HepG2 (cell line): ENCODE data around the gene ADI1. TPM values are rescaled to one million over a fixed set of nuclear protein-coding genes. Genes with fewer than 3 reads are reported as not detected.

Experiments used
- CCDC6 ChIP-seq: sonication (generic); formaldehyde crosslinking; IDR thresholded peaks from 2 replicates; pipeline ENCODE4 v1.8.1; 2022; ENCODE audit warnings: mild to moderate bottlenecking, missing genetic modification reagents, moderate library complexity
- EEA1 ChIP-seq: sonication (generic); formaldehyde crosslinking; IDR thresholded peaks from 2 replicates; pipeline ENCODE4 v1.5.1; 2020; ENCODE audit warnings: mild to moderate bottlenecking, missing genetic modification reagents, borderline replicate concordance
- ELF3 ChIP-seq: IDR thresholded peaks from 2 replicates; pipeline ENCODE4 v1.6.1; 2016; ENCODE audit warnings: missing genetic modification reagents, missing compliant biosample characterization
- FIP1L1 ChIP-seq: fragments of 200-400 bp; formaldehyde crosslinking; IDR thresholded peaks from 2 replicates; pipeline ENCODE4 v1.6.1; 2018; ENCODE audit warnings: low read depth, mild to moderate bottlenecking, low read length, moderate library complexity, borderline replicate concordance; ENCODE audit not compliant: insufficient read depth
- PLRG1 ChIP-seq: fragments of 450-650 bp; conservative IDR thresholded peaks from 2 replicates; pipeline ENCODE4 v1.6.1; 2016
- SIN3B ChIP-seq: fragments of 150-350 bp; IDR thresholded peaks from 2 replicates; pipeline ENCODE4 v1.6.1; 2014; ENCODE audit warnings: low read length
- ZNF251 ChIP-seq: sonication (generic); formaldehyde crosslinking; IDR thresholded peaks from 2 replicates; pipeline ENCODE4 v1.9.0; 2021; ENCODE audit warnings: mild to moderate bottlenecking, missing genetic modification reagents
- ZNF558 ChIP-seq: sonication (generic); formaldehyde crosslinking; IDR thresholded peaks from 2 replicates; pipeline ENCODE4 v1.9.0; 2022; ENCODE audit warnings: mild to moderate bottlenecking, missing genetic modification reagents, borderline replicate concordance
- ZNF713 ChIP-seq: sonication (generic); formaldehyde crosslinking; IDR thresholded peaks from 2 replicates; pipeline ENCODE4 v1.4.0; 2020; ENCODE audit warnings: mild to moderate bottlenecking, missing genetic modification reagents
- ZNF879 ChIP-seq: sonication (generic); formaldehyde crosslinking; IDR thresholded peaks from 2 replicates; pipeline ENCODE4 v1.8.1; 2023; ENCODE audit warnings: missing genetic modification reagents
- polyA plus RNA-seq, 8 experiments: library from polyadenylated mRNA; depleted of rRNA in 3 of 8; stranded (reverse) in 7 of 8; unstranded in 1 of 8; fragments of >200 nt; fragmentation: Illumina TruSeq in 4 of 8; extraction: Trizol in 4 of 8; gene quantifications; 2 replicates each; pipeline versions ENCODE4 v1.2.1 to v1.2.3, GENCODE V29; 2011 to 2016; ENCODE audit warnings: low read depth in 4 of 8, missing spikeins in 1 of 8, mixed read lengths in 1 of 8; ENCODE audit not compliant: insufficient read depth in 1 of 8
- total RNA-seq, 5 experiments: library from RNA; depleted of rRNA; stranded (reverse); fragments of >200 nt; fragmentation: Illumina TruSeq; extraction: Trizol; gene quantifications; 2 replicates each; pipeline ENCODE4 v1.2.3, GENCODE V29; 2016; ENCODE audit warnings: low read depth in 1 of 5
- TF ChIP-seq, protein P1 (sequence below): sonication (generic); formaldehyde crosslinking; IDR thresholded peaks from 2 replicates; pipeline ENCODE4 v1.4.0; 2020; ENCODE audit warnings: mild to moderate bottlenecking, low read depth, missing genetic modification reagents
- TF ChIP-seq, protein P2 (sequence below): sonication (generic); formaldehyde crosslinking; IDR thresholded peaks from 2 replicates; pipeline ENCODE4 v1.8.1; 2023; ENCODE audit warnings: missing genetic modification reagents, mild to moderate bottlenecking, borderline replicate concordance
- TF ChIP-seq, protein P3 (sequence below): sonication (generic); formaldehyde crosslinking; IDR thresholded peaks from 2 replicates; pipeline ENCODE4 v1.4.0; 2020; ENCODE audit warnings: mild to moderate bottlenecking, missing genetic modification reagents
- TF ChIP-seq, protein P4 (sequence below): sonication (generic); formaldehyde crosslinking; IDR thresholded peaks from 2 replicates; pipeline ENCODE4 v1.4.0; 2020; ENCODE audit warnings: mild to moderate bottlenecking, missing genetic modification reagents
- TF ChIP-seq, protein P5 (sequence below): sonication (generic); formaldehyde crosslinking; IDR thresholded peaks from 2 replicates; pipeline ENCODE4 v1.5.0; 2020; ENCODE audit warnings: missing genetic modification reagents
- TF ChIP-seq, protein P6 (sequence below): sonication (generic); formaldehyde crosslinking; IDR thresholded peaks from 2 replicates; pipeline ENCODE4 v1.5.0; 2020; ENCODE audit warnings: mild to moderate bottlenecking, low read depth, missing genetic modification reagents, borderline replicate concordance
- TF ChIP-seq, protein P7 (sequence below): sonication (generic); formaldehyde crosslinking; IDR thresholded peaks from 2 replicates; pipeline ENCODE4 v1.5.0; 2020; ENCODE audit warnings: missing genetic modification reagents
- TF ChIP-seq, protein P8 (sequence below): sonication (generic); formaldehyde crosslinking; IDR thresholded peaks from 2 replicates; pipeline ENCODE4 v1.4.0; 2020; ENCODE audit warnings: missing genetic modification reagents, borderline replicate concordance

Gene ADI1
- total and polyA plus RNA-seq, 2 of the 13 experiments (the other 11 are each of a cell fraction or from before 2014, with no cell fraction given): 28.7 to 123 TPM

DNA sequence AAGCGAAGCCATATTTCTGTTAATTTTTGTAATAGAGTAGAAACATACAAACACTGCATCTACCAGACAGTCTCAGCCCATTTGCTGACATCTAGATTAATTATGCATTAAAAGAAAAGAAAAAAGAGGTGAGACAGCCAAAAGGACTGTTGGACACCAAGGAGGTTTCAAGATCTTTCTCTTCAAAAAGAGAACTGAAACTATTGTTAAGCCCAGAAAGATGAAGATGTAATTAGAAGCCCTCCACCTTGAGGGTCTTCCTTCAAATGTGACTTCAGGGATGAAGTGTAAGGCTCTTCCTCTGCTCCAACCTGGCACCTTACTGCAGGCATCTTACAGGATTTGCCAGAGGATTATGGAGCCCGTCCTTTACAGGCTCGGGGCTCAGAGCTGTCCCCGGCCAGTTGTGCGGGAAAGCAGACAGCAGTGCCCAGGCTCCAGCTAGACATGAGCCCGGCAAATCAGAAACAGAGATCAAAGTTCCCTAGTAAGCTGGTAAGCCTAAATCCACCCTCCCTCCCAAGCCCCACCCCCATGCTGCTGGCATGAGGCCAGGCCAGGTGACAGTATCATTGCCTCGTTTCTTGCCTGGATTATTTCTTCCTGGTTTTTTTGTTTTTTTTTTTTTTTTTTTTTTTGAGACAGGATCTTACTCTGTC is 38.9 kb downstream of the ADI1 start (continued):
- TF ChIP-seq ZNF879 (CRISPR knock-in tag) (0 out of 2 replicates have a peak, but pooled peaks have one; percentile 50), SIN3B (no peak), ELF3 (CRISPR knock-in tag) (peak; percentile 51; the same call in 1 of the 2 replicates), ZNF713 (CRISPR knock-in tag) (no peak), FIP1L1 (no peak), ZNF251 (CRISPR knock-in tag) (no peak), CCDC6 (CRISPR knock-in tag) (no peak), ZNF558 (no peak), PLRG1 (no peak), EEA1 (CRISPR knock-in tag) (no peak)
- TF ChIP-seq, protein P1, sequence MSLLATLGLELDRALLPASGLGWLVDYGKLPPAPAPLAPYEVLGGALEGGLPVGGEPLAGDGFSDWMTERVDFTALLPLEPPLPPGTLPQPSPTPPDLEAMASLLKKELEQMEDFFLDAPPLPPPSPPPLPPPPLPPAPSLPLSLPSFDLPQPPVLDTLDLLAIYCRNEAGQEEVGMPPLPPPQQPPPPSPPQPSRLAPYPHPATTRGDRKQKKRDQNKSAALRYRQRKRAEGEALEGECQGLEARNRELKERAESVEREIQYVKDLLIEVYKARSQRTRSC (CRISPR knock-in tag): no peak
- TF ChIP-seq, protein P2, sequence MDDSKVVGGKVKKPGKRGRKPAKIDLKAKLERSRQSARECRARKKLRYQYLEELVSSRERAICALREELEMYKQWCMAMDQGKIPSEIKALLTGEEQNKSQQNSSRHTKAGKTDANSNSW: no peak
- TF ChIP-seq, protein P3, sequence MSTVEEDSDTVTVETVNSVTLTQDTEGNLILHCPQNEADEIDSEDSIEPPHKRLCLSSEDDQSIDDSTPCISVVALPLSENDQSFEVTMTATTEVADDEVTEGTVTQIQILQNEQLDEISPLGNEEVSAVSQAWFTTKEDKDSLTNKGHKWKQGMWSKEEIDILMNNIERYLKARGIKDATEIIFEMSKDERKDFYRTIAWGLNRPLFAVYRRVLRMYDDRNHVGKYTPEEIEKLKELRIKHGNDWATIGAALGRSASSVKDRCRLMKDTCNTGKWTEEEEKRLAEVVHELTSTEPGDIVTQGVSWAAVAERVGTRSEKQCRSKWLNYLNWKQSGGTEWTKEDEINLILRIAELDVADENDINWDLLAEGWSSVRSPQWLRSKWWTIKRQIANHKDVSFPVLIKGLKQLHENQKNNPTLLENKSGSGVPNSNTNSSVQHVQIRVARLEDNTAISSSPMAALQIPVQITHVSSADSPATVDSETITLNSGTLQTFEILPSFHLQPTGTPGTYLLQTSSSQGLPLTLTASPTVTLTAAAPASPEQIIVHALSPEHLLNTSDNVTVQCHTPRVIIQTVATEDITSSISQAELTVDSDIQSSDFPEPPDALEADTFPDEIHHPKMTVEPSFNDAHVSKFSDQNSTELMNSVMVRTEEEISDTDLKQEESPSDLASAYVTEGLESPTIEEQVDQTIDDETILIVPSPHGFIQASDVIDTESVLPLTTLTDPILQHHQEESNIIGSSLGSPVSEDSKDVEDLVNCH (CRISPR knock-in tag): no peak
- TF ChIP-seq, protein P4, sequence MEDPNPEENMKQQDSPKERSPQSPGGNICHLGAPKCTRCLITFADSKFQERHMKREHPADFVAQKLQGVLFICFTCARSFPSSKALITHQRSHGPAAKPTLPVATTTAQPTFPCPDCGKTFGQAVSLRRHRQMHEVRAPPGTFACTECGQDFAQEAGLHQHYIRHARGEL (CRISPR knock-in tag): no peak
- TF ChIP-seq, protein P5, sequence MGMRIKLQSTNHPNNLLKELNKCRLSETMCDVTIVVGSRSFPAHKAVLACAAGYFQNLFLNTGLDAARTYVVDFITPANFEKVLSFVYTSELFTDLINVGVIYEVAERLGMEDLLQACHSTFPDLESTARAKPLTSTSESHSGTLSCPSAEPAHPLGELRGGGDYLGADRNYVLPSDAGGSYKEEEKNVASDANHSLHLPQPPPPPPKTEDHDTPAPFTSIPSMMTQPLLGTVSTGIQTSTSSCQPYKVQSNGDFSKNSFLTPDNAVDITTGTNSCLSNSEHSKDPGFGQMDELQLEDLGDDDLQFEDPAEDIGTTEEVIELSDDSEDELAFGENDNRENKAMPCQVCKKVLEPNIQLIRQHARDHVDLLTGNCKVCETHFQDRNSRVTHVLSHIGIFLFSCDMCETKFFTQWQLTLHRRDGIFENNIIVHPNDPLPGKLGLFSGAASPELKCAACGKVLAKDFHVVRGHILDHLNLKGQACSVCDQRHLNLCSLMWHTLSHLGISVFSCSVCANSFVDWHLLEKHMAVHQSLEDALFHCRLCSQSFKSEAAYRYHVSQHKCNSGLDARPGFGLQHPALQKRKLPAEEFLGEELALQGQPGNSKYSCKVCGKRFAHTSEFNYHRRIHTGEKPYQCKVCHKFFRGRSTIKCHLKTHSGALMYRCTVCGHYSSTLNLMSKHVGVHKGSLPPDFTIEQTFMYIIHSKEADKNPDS (CRISPR knock-in tag): no peak
- TF ChIP-seq, protein P6, sequence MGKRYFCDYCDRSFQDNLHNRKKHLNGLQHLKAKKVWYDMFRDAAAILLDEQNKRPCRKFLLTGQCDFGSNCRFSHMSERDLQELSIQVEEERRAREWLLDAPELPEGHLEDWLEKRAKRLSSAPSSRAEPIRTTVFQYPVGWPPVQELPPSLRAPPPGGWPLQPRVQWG (CRISPR knock-in tag): no peak
- TF ChIP-seq, protein P7, sequence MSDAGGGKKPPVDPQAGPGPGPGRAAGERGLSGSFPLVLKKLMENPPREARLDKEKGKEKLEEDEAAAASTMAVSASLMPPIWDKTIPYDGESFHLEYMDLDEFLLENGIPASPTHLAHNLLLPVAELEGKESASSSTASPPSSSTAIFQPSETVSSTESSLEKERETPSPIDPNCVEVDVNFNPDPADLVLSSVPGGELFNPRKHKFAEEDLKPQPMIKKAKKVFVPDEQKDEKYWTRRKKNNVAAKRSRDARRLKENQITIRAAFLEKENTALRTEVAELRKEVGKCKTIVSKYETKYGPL (CRISPR knock-in tag): no peak
- TF ChIP-seq, protein P8, sequence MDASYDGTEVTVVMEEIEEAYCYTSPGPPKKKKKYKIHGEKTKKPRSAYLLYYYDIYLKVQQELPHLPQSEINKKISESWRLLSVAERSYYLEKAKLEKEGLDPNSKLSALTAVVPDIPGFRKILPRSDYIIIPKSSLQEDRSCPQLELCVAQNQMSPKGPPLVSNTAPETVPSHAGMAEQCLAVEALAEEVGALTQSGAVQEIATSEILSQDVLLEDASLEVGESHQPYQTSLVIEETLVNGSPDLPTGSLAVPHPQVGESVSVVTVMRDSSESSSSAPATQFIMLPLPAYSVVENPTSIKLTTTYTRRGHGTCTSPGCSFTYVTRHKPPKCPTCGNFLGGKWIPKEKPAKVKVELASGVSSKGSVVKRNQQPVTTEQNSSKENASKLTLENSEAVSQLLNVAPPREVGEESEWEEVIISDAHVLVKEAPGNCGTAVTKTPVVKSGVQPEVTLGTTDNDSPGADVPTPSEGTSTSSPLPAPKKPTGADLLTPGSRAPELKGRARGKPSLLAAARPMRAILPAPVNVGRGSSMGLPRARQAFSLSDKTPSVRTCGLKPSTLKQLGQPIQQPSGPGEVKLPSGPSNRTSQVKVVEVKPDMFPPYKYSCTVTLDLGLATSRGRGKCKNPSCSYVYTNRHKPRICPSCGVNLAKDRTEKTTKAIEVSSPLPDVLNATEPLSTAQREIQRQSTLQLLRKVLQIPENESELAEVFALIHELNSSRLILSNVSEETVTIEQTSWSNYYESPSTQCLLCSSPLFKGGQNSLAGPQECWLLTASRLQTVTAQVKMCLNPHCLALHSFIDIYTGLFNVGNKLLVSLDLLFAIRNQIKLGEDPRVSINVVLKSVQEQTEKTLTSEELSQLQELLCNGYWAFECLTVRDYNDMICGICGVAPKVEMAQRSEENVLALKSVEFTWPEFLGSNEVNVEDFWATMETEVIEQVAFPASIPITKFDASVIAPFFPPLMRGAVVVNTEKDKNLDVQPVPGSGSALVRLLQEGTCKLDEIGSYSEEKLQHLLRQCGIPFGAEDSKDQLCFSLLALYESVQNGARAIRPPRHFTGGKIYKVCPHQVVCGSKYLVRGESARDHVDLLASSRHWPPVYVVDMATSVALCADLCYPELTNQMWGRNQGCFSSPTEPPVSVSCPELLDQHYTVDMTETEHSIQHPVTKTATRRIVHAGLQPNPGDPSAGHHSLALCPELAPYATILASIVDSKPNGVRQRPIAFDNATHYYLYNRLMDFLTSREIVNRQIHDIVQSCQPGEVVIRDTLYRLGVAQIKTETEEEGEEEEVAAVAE (CRISPR knock-in tag): no peak
